ENCODE measurements around the gene DNAJA4. TPM values are rescaled to one million over a fixed set of nuclear protein-coding genes. Genes with fewer than 3 reads are reported as not detected.

The DNAJA4 gene
- total and polyA plus RNA-seq, 2 of the 13 experiments (the other 11 are each of a cell fraction or from before 2014, with no cell fraction given) = not detected

GRCh38 chr15:78308422-78309032 is 44.2 kb downstream of the DNAJA4 start (continued):
- TF ChIP-seq CTCF (CRISPR knock-in tag; IDR thresholded peaks at IDR 0.05) (peak; percentile 94), XRCC5 (optimal IDR thresholded peaks at IDR 0.05; ENCODE audit: low read length) (peak; percentile 43), ZNF550 (CRISPR knock-in tag; IDR thresholded peaks at IDR 0.05; ENCODE audit: borderline replicate concordance) (no peak)

- DNase-seq (ENCODE audit: low spot score) (no peak), ATAC-seq (no peak), FAIRE-seq (no peak)
- Histone ChIP-seq H3K9ac (ENCODE audit: insufficient read depth, low read depth, low read length) (no peak overlapping the region), H3K79me2 (ENCODE audit: insufficient read depth, low read length) (no peaks in the 10 kb centered on the region), H3K36me3 (replicated peaks in 1 of 2; ENCODE audit: control insufficient read depth in 1 of 2, insufficient read depth in 2 of 2, low read length in 2 of 2) (no peaks in the 10 kb centered on the region), H3K4me1 (ENCODE audit: insufficient read depth, low read length) (peaks cover 8% of the 10 kb centered on the region; the same call in 1 of the 2 replicates), H3K4me2 (ENCODE audit: low read depth, low read length) (no peak overlapping the region), H3K27me3 (ENCODE audit: control insufficient read depth in 1 of 2, insufficient read depth in 2 of 2, low read length in 2 of 2) (peaks cover 0 to 26% of the 10 kb centered on the region in 2 experiments; a peak in 3 of 5 replicates), H4K20me1 (ENCODE audit: insufficient read depth, low read length) (no peaks in the 10 kb centered on the region), H3K4me3 (replicated peaks in 1 of 3; ENCODE audit: insufficient read depth in 1 of 3, low read depth in 2 of 3, low read length in 3 of 3) (no peak overlapping the region), H3K27ac (ENCODE audit: extremely low read length, insufficient read depth, low read length) (no peak overlapping the region), H3K9me3 (ENCODE audit: low read length) (no peaks in the 10 kb centered on the region), H2AFZ (ENCODE audit: low read length) (no peak overlapping the region)
- in situ Hi-C loops (cut with HindIII; ENCODE audit: extremely low pct_ligation_motif_present, low pct_unique_long_range_greater_than_20kb) = loop anchor here (5.0 kb wide), 1 partner anchor 111 kb away; no protein-coding TSS in a partner anchor
- POLR2A ChIA-PET = interaction anchor here (0.5 to 2.0 kb wide), 3 partner anchors 12 to 255 kb away, joined by 3 to 9 read pairs (median 3); partner anchors contain the start of genes PSMA4 and SKIC8
- BruUV-seq (replicated peaks) = no TSS peak
- CTCF ChIA-PET (ENCODE audit: low intra/inter-chr PET ratio, low total read pairs) = no interaction called here
- 40% methylated on average over 1 of the region's 3 CpGs for WGBS (ENCODE audit: low lambda C conversion rate)
- intact Hi-C loops (cut with micrococcal nuclease; ENCODE audit: unreplicated experiment) = no loop called here
- no peak for TF ChIP-seq PAXIP1 (CRISPR knock-in tag; conservative IDR thresholded peaks at IDR 0.05)
- no peak for TF ChIP-seq KDM2A (CRISPR knock-in tag; IDR thresholded peaks at IDR 0.05; ENCODE audit: borderline replicate concordance, low read depth)
- no peak for TF ChIP-seq ZNF101 (CRISPR knock-in tag; IDR thresholded peaks at IDR 0.05; ENCODE audit: borderline replicate concordance, low read depth)
- no peak for TF ChIP-seq MTF1 (CRISPR knock-in tag; IDR thresholded peaks at IDR 0.05)
- TF ChIP-seq CCDC6 (CRISPR knock-in tag; IDR thresholded peaks at IDR 0.05) = no peak
- no peak for TF ChIP-seq ZNF354B (CRISPR knock-in tag; IDR thresholded peaks at IDR 0.05)
- no peak for TF ChIP-seq POLR2A (IDR thresholded peaks at IDR 0.05; ENCODE audit: insufficient read depth in 1 of 2, low read depth in 2 of 2, low read length in 2 of 2)
- no peak for TF ChIP-seq ZNF780A (CRISPR knock-in tag; IDR thresholded peaks at IDR 0.05)
- TF ChIP-seq TCF7L2 (IDR thresholded peaks at IDR 0.05; ENCODE audit: low read depth, low read length) = no peak
- TF ChIP-seq ELF3 (CRISPR knock-in tag; IDR thresholded peaks at IDR 0.05) = no peak
- TF ChIP-seq SNAI1 (CRISPR knock-in tag; IDR thresholded peaks at IDR 0.05; ENCODE audit: borderline replicate concordance) = no peak
- TF ChIP-seq ATF6 (CRISPR knock-in tag; conservative IDR thresholded peaks at IDR 0.05) = no peak
- TF ChIP-seq YY1 (IDR thresholded peaks at IDR 0.05; ENCODE audit: insufficient read depth, insufficient replicate concordance, low read depth, low read length) = no peak
Measured at GRCh38 chr15:78311292-78311691, 46.9 kb downstream of the DNAJA4 start.

Measured in HepG2 (cell line).